GM19328 (cell line): ENCODE data around the gene MEGF9.
"Not testable (repeated sequence)": the region's sequence is repeated elsewhere in the genome, so short reads cannot be mapped to it uniquely, and the experiment has no call there.

Source experiments
- ATAC-seq: cut with Tn5 transposase; IDR thresholded peaks from one replicate; pipeline ENCODE4 v1.9.1; 2021; ENCODE audit warnings: mild to moderate bottlenecking, moderate library complexity; ENCODE audit not compliant: unreplicated experiment

Gene MEGF9

DNA sequence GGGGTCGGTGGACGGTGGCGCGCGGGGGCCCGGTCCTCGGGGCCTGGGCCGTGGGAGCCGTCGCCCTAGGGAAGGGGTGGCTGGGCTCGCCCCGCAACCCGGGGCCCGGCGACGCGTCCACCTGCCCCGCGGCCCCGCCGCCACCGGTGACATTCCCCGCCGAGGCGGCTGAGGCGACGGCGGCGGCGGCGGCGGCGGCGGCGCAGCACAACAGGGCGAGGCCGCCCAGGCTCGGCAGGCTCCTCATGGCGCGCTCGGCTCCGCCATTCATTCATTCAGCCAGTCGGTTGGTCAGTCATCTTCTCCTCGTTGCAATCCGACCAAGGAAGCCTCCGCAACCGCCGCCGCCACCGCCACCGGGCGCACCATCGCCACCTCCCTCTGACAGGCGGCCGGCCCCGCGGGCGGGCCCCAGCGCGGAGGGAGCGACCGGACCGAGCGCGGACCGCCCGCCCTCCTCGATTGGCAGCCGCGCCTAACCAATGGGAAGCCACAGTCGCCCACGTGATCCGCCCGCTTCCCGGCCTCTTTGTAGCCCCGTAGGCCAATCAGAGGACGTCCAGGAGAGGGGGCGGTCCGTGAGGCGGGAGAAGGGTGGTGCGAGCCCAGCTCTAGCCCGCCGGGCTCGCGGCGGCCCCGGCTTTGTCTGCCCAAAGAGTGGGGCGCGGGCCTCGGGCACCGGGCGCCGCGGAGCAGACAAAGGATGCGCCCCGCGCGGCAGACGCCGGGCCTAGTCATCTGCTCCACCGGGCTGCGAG, at the start of gene MEGF9:
MEGF9 (minus strand) TSS at position 383 of the 758 bp plus-strand sequence; CDS start at position 271, 112 bp downstream.
- peak; percentile 97 for ATAC-seq

- no peak for ATAC-seq
Observed at GRCh38 chr9:120761006-120761405, 46.7 kb upstream of the MEGF9 start.

DNA sequence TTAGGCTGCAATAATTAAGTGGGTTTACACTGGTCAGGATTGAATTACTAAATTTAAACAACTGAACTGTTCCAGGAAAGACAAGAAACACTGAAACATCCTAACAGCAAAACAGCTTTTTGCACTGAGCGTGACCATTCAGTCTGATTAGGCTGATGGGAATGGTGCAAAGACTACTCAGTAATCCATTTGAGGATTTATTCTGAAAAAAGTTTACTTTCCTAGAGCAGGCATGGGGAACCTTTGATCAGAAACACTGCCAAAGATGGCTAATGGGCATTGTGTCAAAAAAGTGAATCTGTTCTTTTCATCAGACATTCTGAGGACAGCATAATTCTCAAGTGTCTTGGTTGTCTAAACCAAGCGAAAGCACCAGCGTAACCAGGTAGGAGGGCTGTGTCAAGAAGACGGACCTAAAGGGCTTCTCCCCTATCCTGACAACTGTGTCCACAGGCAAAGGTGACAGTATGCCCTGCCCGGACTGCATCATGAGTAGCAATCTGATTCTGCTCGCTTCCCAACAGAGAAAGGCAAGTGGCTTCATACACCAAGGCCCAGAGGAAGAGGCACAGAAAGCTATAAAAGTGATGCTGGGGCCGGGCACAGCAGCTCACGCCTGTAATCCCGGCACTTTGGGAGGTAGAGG, 45.6 kb upstream of the MEGF9 start:
- ATAC-seq = no peak

- no peak for ATAC-seq
Observed at GRCh38 chr9:120758544-120758943, 44.3 kb upstream of the MEGF9 start.

DNA sequence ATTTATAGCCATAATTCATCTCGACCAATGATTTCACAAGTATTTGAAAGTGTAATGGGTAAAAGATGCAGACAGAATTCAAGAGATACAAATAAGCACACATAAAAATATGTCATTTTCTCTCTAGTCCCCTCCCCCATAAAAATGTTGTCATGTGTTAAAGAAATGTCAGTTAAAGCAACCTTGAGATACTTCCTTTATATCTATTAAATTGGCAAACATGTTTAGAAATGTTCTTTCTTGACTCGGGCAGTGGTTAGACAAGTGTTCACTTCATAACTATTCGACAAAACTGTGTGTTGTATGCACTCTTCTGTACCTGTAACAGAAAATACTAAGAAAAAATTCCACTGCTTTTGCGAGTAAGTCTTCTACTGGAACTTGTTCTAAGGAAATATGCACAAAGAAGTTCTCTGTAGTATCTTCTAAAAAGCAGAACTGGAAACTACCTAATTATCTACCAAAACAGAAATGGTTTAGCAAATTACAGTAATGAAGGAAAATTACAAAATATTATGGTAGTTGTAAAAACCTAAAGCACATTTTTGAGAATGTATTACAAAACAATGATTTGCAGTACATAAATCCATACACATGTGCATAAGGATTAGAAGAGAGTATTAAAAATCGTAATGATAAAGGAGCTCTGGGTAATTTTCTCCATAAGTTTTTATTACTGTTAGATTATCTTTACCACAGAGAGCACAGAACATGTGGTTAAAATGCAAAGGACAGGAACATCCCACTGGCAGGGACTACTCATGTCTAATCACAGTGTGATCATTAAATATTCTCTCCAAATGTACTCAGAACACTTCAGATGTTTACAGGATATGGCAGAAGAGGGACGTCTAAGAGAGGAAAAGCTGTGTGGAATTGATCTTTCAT, 43.0 kb upstream of the MEGF9 start:
- ATAC-seq = no peak

DNA sequence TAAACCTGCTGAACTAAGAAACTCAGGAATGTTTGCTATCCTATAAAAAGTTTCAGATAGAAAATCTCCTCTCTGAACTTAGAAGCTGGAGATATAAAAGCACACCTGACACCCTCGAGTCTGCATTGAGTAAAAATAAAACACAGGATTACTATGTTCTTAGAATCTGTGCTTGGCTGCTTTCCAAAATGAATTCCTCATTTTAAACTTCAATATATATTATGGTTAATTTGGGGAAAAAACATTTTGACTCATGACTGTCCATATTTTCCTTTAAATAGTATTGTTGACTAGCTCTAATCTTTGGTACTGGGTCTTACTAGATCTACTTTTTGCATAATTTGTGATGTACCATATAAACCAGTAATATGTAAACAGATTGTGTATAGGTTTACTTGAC, 42.3 kb upstream of the MEGF9 start:
- no peak for ATAC-seq

DNA sequence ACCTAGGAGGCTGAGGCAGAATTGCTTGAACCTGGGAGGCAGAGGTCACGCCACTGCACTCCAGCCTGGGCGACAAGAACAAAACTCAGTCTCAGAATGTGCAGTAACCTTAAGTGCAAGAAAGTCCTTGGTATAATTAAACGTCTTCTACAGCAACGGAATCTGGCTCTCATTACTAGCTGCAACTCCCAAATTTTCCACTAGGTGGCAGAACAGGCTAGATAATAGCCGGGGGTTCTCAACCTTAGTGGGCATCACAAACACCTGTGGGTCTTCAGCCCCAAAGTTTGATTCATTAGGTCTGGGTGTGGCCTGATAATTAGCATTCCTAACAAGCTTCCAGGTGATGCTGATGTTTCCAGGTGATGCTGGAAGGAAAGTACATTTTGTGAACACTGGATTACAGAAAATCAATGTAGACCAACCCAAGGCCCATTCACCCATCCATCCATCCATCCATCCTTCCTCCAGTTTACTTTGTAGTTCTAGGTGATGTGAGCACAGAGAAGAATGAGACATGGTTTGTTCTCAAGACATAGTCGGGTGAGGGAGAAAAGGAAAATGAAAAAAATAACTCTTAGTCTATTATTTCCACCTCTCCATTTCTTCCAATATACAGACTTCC, 41.7 kb upstream of the MEGF9 start:
- no peak for ATAC-seq

DNA sequence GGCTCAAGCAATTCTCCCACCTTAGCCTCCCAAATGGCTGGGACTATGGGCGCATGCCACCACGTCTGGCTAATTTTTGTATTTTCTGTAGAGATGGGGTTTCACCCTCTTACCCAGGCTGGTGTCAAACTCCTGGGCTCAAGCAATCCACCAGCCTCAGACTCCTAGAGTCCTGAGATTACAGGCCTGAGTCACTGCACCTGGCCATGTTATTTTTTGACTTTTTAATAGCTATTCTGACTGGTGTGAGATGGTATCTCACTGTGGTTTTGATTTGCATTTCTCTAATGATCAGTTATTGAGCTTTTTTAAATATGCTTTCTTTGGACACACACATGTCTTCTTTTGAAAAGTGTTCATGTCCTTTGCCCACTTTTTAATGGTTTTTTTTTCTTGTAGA, 40.8 kb upstream of the MEGF9 start:
- ATAC-seq = peak; percentile 66

DNA sequence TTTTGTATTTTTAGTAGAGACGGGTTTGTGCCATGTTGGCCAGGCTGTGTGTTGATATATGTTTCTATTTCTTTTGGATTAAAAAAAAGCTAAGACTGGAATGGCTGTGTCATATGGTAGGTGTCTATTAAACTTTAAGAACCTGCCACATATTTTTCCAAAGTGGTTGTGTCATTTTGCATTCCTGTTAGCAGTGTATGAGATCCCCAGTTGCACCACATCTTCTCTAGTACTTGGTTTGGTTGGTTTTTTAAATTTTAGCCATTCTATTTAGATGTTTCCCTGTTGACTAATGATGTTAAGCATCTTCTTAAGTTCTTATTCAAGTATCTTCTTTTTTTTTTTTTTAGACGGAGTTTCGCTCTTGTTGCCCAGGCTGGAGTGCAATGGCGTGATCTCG, 36.2 kb upstream of the MEGF9 start:
- ATAC-seq = no peak

DNA sequence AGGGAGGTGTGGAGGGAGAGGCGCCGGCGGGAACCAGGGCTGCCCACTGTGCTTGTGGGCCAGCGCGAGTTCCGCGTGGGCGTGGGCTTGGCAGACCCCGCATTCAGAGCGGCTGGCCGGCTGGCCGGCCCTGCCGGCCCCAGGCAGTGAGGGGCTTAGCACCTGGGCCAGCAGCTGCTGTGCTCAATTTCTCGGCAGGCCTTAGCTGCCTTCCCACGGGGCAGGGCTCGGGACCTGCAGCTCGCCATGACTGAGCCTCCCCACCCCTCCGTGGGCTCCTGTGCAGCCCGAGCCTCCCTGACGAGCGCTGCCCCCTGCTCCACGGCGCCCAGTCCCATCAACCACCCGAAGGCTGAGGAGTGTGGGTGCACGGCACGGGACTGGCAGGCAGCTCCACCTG, 32.1 kb upstream of the MEGF9 start:
- not testable (repeated sequence) for ATAC-seq

GRCh38 chr9:120745278-120745677, 31.0 kb upstream of the MEGF9 start:
- no peak for ATAC-seq

- no peak for ATAC-seq
Observed at GRCh38 chr9:120742951-120743416, 28.7 kb upstream of the MEGF9 start.

- ATAC-seq = no peak
Observed at GRCh38 chr9:120741701-120742100, 27.4 kb upstream of the MEGF9 start.

DNA sequence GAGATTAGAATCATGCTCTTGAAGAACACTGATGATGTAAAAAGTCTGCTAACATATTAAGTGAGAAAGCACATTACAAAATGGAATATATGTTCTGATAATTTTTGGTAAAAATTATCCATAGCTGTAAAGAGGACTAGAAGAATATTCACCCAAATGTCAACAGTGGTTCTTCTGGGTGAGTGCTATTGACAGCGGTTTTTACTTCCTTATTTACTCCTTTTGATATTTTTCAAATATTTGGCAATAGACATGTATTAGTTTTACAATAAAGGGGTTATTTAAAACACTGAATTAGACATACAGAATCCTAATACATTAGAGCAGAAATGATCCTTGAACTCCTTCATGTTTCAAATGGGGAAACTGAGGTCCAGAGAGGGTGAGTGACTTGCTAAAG, 26.9 kb upstream of the MEGF9 start:
- no peak for ATAC-seq

GRCh38 chr9:120740132-120740531, 25.9 kb upstream of the MEGF9 start:
- ATAC-seq = no peak

DNA sequence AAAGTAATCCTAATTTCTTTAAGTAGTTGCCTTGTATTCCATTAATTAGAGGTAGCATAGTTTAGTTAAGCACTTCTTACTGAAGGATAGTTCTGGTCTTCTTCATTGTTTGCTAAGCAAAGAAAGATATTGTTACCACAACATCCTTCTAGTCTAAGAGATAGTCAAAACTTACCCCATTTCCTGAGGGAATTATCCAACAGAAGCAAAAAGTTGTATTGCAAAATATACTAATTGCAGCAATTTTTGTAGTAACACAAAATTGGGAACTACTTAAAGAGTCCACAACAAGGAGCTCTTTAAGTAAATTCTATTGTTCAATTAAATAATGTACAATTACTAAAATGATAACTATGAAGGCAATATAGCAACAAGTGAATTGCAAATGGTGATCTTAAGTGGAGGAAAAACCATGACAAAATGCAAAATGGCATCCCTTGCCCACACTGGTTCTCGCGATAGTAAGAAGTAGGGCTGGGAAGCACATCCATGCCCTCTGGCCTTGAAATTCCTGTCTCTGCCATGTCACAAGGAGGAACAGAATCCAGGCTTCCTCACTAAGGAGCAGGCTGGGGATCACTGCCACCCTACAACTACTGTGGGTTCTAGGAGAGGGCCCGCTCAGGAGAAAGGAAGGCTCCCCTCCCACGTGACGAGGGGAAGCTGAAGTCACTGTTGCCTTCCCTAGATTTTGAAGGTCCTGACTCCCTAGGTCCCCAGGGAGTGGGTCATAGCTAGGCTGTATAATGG, 23.3 kb upstream of the MEGF9 start:
- no peak for ATAC-seq

GRCh38 chr9:120736881-120737280, 22.6 kb upstream of the MEGF9 start:
- ATAC-seq = no peak

GRCh38 chr9:120735415-120736126, 21.3 kb upstream of the MEGF9 start:
- no peak for ATAC-seq

- no peak for ATAC-seq
Observed at GRCh38 chr9:120734607-120735410, 20.5 kb upstream of the MEGF9 start.
